COLO668 (cell line): Measurements from ENCODE around the gene TAF1A.
"Not testable (repeated sequence)": the region's sequence is repeated elsewhere in the genome, so short reads cannot be mapped to it uniquely, and the experiment has no call there.

Source experiments
- DNase-seq: peaks from one replicate; lab custom pipeline; 2025; ENCODE audit not compliant: unreplicated experiment; lab: John Stamatoyannopoulos, UW

The TAF1A gene

GRCh38 chr1:222589462-222590302 lies at the start of gene TAF1A:
TAF1A (minus strand) TSS chr1:222589933.
- peak; percentile 91 for DNase-seq

DNA sequence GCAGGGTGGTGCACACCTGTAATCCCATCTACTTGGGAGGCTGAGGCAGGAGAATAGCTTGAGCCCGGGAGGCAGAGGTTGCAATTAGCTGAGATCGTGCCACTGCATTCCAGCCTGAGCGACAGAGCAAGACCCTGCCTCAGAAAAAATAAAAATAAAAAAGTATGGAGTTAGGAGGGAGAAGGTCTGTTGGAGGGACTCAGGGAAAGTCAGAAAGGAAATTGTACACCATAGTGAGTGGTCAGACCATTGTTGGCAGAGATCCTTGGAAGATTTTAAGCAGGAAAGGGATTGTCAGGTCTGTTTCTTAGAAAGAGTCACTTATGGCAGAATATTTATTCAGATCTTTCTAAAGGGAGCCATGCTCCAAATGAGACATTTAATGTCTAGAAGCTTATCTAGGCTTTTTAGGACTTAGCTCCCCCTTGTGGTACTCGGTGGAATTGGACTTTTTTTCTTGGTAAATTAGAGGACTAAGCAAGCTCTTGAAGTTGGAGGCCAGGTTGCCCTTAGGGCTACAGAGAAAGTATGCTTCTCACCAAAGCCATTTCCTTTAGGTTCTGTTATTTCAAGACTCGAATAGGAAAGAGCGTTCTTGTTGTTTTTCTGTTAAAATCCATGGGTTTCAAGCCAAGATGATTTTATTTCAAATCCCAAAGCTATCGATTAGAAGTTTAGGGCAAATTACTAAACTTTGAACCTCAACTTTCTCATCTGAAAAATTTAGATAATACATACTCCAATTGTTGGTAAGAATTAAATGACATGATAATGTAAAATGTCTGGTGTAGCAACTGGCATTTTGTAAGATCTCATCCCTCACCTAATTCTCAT lies 44.7 kb upstream of the TAF1A start:
- peak; percentile 84 for DNase-seq

DNA sequence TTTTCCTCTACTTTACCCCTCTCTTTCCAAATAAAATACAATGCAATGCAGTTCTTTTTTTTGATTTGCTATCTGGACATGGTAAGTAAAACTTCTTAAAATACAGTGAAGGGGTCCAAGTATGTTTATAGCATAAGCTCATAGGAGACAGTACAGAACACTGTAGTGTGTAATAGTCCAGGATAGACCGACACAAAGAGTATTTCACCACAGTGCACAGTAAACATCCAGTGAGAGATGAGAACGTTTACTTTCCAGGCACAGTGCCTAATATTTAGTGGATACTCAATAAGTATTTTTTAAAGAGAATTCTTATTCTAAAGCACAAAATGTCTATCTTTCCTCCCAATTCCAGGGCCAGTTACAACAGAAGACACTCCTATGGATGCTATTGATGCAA lies 43.0 kb upstream of the TAF1A start:
- DNase-seq: no peak

GRCh38 chr1:222631611-222632208 lies 42.0 kb upstream of the TAF1A start:
- DNase-seq: no peak

DNA sequence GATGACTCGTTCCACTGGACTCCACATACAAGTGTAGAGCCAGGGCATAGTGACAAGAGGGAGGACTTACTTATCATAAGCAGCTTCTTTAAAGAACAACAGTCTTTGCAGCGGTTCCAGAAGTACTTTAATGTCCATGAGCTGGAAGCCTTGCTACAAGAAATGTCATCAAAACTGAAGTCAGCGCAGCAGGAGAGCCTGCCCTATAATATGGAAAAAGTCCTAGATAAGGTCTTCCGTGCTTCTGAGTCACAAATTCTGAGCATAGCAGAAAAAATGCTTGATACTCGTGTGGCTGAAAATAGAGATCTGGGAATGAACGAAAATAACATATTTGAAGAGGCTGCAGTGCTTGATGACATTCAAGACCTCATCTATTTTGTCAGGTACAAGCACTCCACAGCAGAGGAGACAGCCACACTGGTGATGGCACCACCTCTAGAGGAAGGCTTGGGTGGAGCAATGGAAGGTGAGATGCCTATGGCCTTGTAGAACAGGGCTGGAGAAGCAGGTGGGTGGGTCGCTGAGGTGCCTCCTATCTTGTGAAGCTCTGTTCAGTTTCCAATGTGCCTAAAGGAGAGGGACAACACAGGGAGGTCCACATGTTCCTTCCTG lies 40.3 kb upstream of the TAF1A start:
- DNase-seq: no peak

- no peak for DNase-seq
Measured at GRCh38 chr1:222627232-222627631, 37.5 kb upstream of the TAF1A start.

DNA sequence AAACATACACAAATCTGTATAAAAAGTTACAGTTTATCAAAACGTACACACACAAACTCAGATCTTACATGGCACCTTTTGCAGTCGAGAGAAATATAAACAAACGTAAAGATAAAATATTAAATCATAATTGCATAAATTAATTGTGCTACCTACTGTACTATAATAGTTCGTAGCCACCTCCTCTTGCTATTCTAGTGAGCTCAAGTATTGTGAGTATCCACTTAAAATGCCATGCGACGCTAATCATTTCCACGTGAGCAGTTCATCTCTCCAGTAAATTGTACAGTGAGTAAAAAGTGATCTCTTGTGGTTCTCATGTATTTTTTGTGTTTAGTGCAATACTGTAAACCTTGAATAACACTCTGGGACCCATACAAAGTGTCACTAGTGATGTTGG lies 34.5 kb upstream of the TAF1A start:
- DNase-seq: no peak

GRCh38 chr1:222623458-222623857 lies 33.7 kb upstream of the TAF1A start:
- no peak for DNase-seq

DNA sequence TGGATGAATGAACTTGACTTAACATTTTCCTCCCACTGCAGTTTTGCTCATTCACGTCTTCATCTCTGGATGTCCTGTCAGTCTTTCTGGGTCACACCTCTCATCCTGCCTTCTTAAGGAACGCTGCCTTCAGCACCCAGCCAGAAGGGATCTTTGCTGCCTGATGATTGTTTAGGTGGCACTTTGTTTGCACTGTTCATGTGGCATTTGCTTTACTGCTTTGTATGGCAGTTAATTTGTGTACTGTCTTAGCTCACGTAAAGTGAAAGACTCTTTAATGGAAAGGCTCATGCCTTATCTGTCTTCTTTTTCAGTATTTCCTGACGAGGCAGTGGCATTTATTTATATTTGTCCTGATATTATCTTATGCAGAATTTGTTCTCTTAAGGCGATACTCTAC lies 33.0 kb upstream of the TAF1A start:
- DNase-seq: no peak

DNA sequence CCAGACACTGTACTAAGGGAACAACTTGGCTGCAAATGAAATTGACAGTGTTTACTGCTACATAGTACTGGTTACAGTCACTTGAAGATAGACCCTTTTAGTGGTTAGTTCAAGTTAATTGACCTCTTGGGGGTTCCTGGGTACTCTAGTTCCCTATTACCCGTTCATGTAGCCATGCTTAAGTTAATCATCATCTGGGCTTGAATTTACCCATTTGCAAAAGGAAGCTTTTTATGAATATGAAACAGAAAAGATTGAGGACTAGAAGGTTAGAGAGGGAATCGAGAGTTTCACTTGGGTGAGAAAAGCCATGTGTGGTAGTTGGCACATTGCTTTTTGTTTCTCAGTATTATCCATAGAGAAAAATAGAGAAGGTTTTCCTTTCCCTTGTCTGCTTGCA lies 30.8 kb upstream of the TAF1A start:
- DNase-seq: no peak

DNA sequence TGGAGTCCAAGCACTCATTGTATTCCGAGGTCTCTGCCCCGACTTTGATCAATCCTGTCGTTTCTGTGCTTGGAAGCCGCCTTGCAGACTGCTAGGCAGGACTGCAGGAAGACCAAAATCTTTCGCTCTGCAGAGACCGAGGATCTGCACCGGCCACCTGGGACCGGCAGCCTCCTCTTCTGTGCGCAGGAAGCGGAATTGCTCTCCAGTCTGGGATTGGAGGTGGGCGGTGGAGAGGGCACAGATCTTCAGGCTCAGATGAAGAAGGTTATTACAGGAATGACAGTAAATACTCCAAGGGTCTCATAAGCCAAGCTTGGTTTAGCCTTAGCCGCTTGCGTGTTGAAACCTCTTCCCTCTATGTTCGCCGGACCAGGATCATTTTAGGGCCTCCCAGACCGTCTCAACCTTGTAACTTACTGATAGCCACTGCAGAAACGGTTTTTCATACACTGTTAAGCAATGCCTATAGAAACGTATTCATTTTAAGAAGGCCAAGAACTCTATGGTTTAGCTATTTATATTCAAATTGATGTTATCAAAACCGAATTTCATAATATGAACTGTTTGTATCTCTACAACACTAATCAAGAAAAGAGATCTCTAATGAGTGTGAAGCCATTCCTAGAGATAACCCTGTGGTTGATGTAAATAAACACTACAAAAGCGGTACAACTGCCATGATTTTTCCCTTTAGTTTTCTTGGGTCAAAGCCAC lies 29.3 kb upstream of the TAF1A start:
- peak; percentile 47 for DNase-seq

DNA sequence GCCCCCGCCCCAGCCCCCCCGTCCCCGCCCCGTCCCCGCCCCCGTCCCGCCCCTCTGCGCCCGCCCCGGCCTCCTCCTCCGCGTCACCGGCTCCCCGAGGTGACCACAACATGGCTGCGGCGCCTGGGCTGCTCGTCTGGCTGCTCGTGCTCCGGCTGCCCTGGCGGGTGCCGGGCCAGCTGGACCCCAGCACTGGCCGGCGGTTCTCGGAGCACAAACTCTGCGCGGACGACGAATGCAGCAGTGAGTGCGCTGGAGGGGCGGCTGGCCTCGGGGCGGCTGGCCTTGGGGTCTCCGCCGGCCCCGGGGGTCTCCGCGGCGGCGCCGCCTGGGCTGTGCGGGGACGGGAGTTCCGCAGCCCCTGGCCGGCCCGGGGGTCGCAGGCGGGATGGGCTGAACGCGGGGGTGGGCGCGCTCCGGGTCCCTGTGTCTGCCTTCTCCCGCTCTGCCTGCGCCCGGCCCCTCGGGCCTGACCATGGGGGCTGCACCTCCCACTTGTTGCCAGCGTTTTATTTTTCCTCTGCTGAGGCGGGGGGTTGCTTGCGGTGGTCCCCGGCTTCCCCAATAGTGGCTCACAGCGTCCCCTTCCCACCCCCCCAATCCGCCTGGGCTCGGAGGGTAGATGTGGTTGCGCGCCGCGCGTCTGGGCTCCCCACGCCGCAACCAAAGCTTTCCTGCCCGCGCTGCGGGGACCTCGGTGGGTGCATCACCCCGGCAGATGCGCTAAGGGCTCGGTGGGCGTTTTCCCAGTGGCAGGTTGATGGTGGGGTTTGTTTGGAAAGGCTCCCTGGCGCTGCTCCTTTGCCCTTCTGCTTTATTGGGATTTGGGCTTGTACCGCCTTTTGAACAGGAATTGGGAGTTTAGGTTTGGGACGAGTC lies 28.5 kb upstream of the TAF1A start, which contains the start of gene MIA3:
TSS of gene MIA3 (plus strand) at position 97 of the 879 bp plus-strand sequence. CDS start at position 111, 14 bp downstream.
- DNase-seq: peak; percentile 89

DNA sequence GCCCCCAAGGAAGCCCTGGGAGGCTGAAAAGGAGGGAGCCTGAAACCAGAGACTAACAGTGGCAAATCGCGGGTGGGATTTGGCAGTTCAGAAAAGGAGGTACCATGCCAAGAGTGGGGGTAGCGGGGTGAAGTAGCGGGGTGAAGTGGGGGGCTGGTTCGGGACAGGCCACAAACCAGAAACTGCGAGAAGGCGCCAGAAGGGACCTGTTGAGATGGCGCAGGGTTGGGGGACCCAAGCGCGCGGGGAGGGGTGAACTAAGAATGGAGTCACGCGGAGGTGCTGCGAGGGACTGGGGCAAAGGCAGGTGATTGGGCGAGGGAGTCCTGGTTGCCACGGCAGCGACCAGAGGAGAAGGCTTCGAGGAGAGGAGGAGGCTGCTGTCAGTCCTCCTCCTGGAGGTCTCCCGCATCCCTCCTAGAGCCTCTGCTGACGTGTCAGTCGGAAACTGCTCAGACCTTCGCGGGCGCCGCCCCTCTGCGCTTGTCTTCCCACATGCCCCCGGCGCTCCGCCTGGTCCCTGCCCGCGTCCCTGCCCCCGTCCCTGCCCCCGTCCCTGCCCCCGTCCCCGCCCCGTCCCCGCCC lies 27.7 kb upstream of the TAF1A start:
- DNase-seq: peak; percentile 89

GRCh38 chr1:222616525-222616924 lies 26.8 kb upstream of the TAF1A start:
- no peak for DNase-seq

DNA sequence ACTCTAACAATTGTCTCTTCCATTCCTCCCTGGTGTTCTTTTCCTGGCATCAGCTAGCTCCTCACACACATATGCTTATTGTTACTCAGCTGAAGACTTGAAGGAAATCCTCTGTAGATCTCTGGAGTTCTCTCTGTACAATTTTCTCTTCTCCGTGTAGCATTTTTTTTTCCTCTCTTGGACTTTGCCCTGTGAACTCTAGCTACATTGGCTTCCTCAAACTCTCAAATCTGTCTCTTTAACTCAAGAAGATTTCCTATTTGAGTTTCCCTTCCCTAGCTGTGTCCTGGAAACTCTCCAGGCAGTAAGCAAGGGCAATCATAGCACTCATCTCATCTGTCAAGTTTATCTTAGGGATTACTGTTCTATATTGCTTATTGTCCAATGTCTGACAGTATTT lies 23.9 kb upstream of the TAF1A start:
- no peak for DNase-seq

DNA sequence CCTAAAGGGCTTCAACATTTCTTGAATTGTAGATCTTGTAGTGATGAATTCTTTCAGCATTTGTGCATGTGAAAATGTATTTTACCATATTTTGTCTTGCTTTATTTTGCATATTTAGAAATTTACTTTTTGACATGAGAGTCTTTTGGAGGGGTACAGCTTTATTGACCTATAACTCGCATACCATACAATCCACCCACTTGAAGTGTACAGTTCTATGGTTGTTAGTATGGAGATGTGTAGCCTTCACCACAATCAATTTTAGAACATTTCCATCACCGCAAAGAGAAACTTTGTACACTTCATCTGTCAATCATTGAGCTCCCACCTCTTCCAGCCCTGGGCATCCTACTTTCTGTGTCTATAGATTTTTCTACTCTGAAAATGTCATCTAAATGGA lies 21.0 kb upstream of the TAF1A start:
- DNase-seq: no peak

GRCh38 chr1:222609111-222609510 lies 19.4 kb upstream of the TAF1A start:
- DNase-seq: not testable (repeated sequence)

GRCh38 chr1:222606757-222607156 lies 17.0 kb upstream of the TAF1A start:
- DNase-seq: no peak

GRCh38 chr1:222601257-222601656 lies 11.5 kb upstream of the TAF1A start:
- DNase-seq: no peak
